IPS-18c (cell line): Measurements from ENCODE around the gene ABCG1.

ENCODE experiments used
- H3K4me3 ChIP-seq: 2 replicates; pipeline ENCODE4 v1.7.0; 2013; ENCODE audit warnings: low read depth, mild to moderate bottlenecking, low read length, moderate library complexity; ENCODE audit not compliant: insufficient read depth
- H3K9me3 ChIP-seq: one replicate; pipeline ENCODE4 v1.6.1; 2013; ENCODE audit warnings: mild to moderate bottlenecking, low read length, moderate library complexity; ENCODE audit not compliant: control insufficient read depth, insufficient read depth

The ABCG1 gene

GRCh38 chr21:42311816-42312625 lies 93.1 kb downstream of the ABCG1 start:
- no peak overlapping the region for H3K4me3 ChIP-seq
- H3K9me3 ChIP-seq, result no peaks in the 10 kb centered on the region

GRCh38 chr21:42312626-42313104 lies 93.7 kb downstream of the ABCG1 start:
- Histone ChIP-seq H3K9me3 (no peaks in the 10 kb centered on the region), H3K4me3 (no peak overlapping the region)

- Histone ChIP-seq H3K9me3 (no peaks in the 10 kb centered on the region), H3K4me3 (no peak overlapping the region)
Observed at GRCh38 chr21:42313501-42313969, 94.6 kb downstream of the ABCG1 start.

GRCh38 chr21:42314616-42315295 lies 95.8 kb downstream of the ABCG1 start:
- H3K4me3 ChIP-seq, result no peak overlapping the region
- H3K9me3 ChIP-seq, result no peaks in the 10 kb centered on the region

GRCh38 chr21:42315296-42315891 lies 96.5 kb downstream of the ABCG1 start, which contains the start of gene TFF3:
Gene TFF3, minus strand, starts transcription at chr21:42315409. Its CDS starts 35 bp downstream, at chr21:42315374.
- Histone ChIP-seq H3K9me3 (no peaks in the 10 kb centered on the region), H3K4me3 (no peak within 1 kb of the TSS)

GRCh38 chr21:42316891-42317290 lies 98.0 kb downstream of the ABCG1 start:
- Histone ChIP-seq H3K4me3 (no peak overlapping the region; the same call in 1 of the 2 replicates), H3K9me3 (no peaks in the 10 kb centered on the region)

GRCh38 chr21:42317341-42317741 lies 98.4 kb downstream of the ABCG1 start:
- H3K4me3 ChIP-seq, result no peak overlapping the region
- no peaks in the 10 kb centered on the region for H3K9me3 ChIP-seq

- no peak overlapping the region for H3K4me3 ChIP-seq
- H3K9me3 ChIP-seq, result no peaks in the 10 kb centered on the region
Observed at GRCh38 chr21:42317826-42318746, 99.1 kb downstream of the ABCG1 start.

- no peaks in the 10 kb centered on the region for H3K9me3 ChIP-seq
- H3K4me3 ChIP-seq, result no peak overlapping the region
Observed at GRCh38 chr21:42319376-42319775, 100.4 kb downstream of the ABCG1 start.

GRCh38 chr21:42319851-42320572 lies 101.1 kb downstream of the ABCG1 start:
- Histone ChIP-seq H3K9me3 (no peaks in the 10 kb centered on the region), H3K4me3 (no peak overlapping the region)

- Histone ChIP-seq H3K4me3 (no peak overlapping the region), H3K9me3 (no peaks in the 10 kb centered on the region)
Observed at GRCh38 chr21:42320791-42321190, 101.9 kb downstream of the ABCG1 start.

GRCh38 chr21:42321231-42321630 lies 102.3 kb downstream of the ABCG1 start:
- Histone ChIP-seq H3K9me3 (no peaks in the 10 kb centered on the region), H3K4me3 (no peak overlapping the region)

- H3K4me3 ChIP-seq, result no peak overlapping the region
- no peaks in the 10 kb centered on the region for H3K9me3 ChIP-seq
Observed at GRCh38 chr21:42321845-42322244, 102.9 kb downstream of the ABCG1 start.

GRCh38 chr21:42324896-42325295 lies 106.0 kb downstream of the ABCG1 start:
- H3K4me3 ChIP-seq, result no peak overlapping the region
- no peaks in the 10 kb centered on the region for H3K9me3 ChIP-seq

GRCh38 chr21:42330380-42331371 lies 111.7 kb downstream of the ABCG1 start:
- Histone ChIP-seq H3K4me3 (no peak overlapping the region), H3K9me3 (no peaks in the 10 kb centered on the region)
